ENCODE data around the gene OR3A2.
"Not testable (repeated sequence)": the region's sequence is repeated elsewhere in the genome, so short reads cannot be mapped to it uniquely, and the experiment has no call there.

OR3A2 gene

GRCh38 chr17:3385869-3386816 is at the start of gene OR3A2:
Gene OR3A2, minus strand, starts transcription at chr17:3386308.
- DNase-seq (ENCODE audit: low spot score) = no peak

- DNase-seq (ENCODE audit: low spot score) = no peak
Observed at GRCh38 chr17:3433741-3434140, 47.6 kb upstream of the OR3A2 start, which contains the start of gene OR1E2. Gene OR1E2, minus strand, starts transcription at chr17:3433841. Its CDS starts 0 bp downstream, at chr17:3433841.

GRCh38 chr17:3433215-3433614 is 47.1 kb upstream of the OR3A2 start:
- not testable (repeated sequence) for DNase-seq (ENCODE audit: low spot score)

- no peak for DNase-seq (ENCODE audit: low spot score)
Observed at GRCh38 chr17:3418222-3418621, 32.1 kb upstream of the OR3A2 start.

GRCh38 chr17:3415610-3416009 is 29.5 kb upstream of the OR3A2 start:
- no peak for DNase-seq (ENCODE audit: low spot score)

GRCh38 chr17:3412216-3412615 is 26.1 kb upstream of the OR3A2 start:
- DNase-seq (ENCODE audit: low spot score) = not testable (repeated sequence)

GRCh38 chr17:3411070-3411469 is 25.0 kb upstream of the OR3A2 start, which contains the start of gene OR3A3:
Gene OR3A3, plus strand, starts transcription at chr17:3411370.
- DNase-seq (ENCODE audit: low spot score) = no peak

- DNase-seq (ENCODE audit: low spot score) = not testable (repeated sequence)
Observed at GRCh38 chr17:3403856-3404255, 17.7 kb upstream of the OR3A2 start.

GRCh38 chr17:3401786-3402185 is 15.7 kb upstream of the OR3A2 start:
- no peak for DNase-seq (ENCODE audit: low spot score)

- DNase-seq (ENCODE audit: low spot score) = no peak
Observed at GRCh38 chr17:3400055-3400454, 13.9 kb upstream of the OR3A2 start.

GRCh38 chr17:3398310-3398709 is 12.2 kb upstream of the OR3A2 start, which contains the start of gene OR1E1:
Gene OR1E1, minus strand, starts transcription at chr17:3398410. Its CDS starts 0 bp downstream, at chr17:3398410.
- DNase-seq (ENCODE audit: low spot score) = no peak

- DNase-seq (ENCODE audit: low spot score) = not testable (repeated sequence)
Observed at GRCh38 chr17:3397801-3398200, 11.7 kb upstream of the OR3A2 start.

- DNase-seq (ENCODE audit: low spot score) = no peak
Observed at GRCh38 chr17:3389791-3390190, 3.7 kb upstream of the OR3A2 start.

GRCh38 chr17:3381957-3382356 is 4.2 kb downstream of the OR3A2 start:
- DNase-seq (ENCODE audit: low spot score) = no peak

GRCh38 chr17:3378321-3378720 is 7.8 kb downstream of the OR3A2 start:
- no peak for DNase-seq (ENCODE audit: low spot score)

GRCh38 chr17:3371167-3371566 is 14.9 kb downstream of the OR3A2 start:
- not testable (repeated sequence) for DNase-seq (ENCODE audit: low spot score)

- not testable (repeated sequence) for DNase-seq (ENCODE audit: low spot score)
Observed at GRCh38 chr17:3342782-3343181, 43.3 kb downstream of the OR3A2 start.

- DNase-seq (ENCODE audit: low spot score) = no peak
Observed at GRCh38 chr17:3335876-3336275, 50.2 kb downstream of the OR3A2 start.

- DNase-seq (ENCODE audit: low spot score) = no peak
Observed at GRCh38 chr17:3318336-3318735, 67.8 kb downstream of the OR3A2 start.

GRCh38 chr17:3316836-3317235 is 69.3 kb downstream of the OR3A2 start:
- no peak for DNase-seq (ENCODE audit: low spot score)

- DNase-seq (ENCODE audit: low spot score) = no peak
Observed at GRCh38 chr17:3308603-3309002, 77.5 kb downstream of the OR3A2 start.

- no peak for DNase-seq (ENCODE audit: low spot score)
Observed at GRCh38 chr17:3298260-3298659, 87.8 kb downstream of the OR3A2 start, which contains the start of gene OR3A1. Gene OR3A1, minus strand, starts transcription at chr17:3298360. Its CDS starts 5,778 bp downstream, at chr17:3292582.

GRCh38 chr17:3295632-3296031 is 90.5 kb downstream of the OR3A2 start:
- no peak for DNase-seq (ENCODE audit: low spot score)

Data from activated CD4-positive, alpha-beta T cell treated with anti-CD3 and anti-CD28 coated beads, Interleukin-2, Interleukin-4, amounts not matched to agents 100 ng/mL and 50 ng/mL, durations not matched to agents 16 hours and 8 hours (primary cell).